Astrocyte (in vitro differentiated cells and primary cell): ENCODE measurements around the gene H6PD.

Experiments
- CTCF ChIP-seq: IDR thresholded peaks from 2 replicates; pipeline ENCODE4 v1.5.1; 2011; ENCODE audit warnings: low read depth, mild to moderate bottlenecking, inconsistent platforms, low read length, moderate library complexity; ENCODE audit not compliant: insufficient read depth
- EZH2 ChIP-seq: IDR thresholded peaks from 2 replicates; pipeline ENCODE4 v1.6.1; 2012; ENCODE audit warnings: mild to moderate bottlenecking, low read length, inconsistent platforms; ENCODE audit not compliant: insufficient read depth

DNA sequence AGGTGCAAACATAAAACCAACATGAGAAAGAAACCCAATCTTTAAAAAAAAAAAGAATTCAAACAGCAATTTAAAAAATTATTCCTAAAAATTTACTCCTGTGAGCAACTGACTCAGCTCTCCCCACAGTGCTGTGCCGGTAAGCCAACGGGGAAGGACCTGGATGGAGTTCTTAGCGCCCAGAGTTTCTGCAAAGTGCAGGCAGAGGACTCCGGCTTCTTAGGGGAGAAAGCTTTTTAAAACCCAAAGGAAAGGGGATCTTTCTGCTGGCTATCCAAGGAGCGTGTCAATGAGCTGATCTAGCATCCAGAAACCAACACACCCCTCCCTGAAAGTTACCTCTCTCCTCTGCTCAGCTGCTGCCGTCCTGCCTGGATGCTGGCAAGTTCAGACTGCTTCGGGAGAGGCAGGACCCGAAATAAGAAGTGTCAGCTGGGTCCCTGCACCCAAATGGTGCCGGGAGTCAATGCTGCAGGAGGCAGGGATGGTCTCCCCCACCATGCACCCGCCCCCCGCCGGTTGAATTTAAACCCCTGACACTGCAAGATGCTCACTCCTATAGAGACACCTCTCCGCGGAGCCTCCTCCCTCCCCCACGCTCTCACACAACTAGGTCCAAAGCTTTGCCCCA lies 32.2 kb upstream of the H6PD start:
- no peak for TF ChIP-seq CTCF
- TF ChIP-seq EZH2, result no peak
